Erythroblast (primary cell): Measurements from ENCODE around the gene CHD9NB.

ENCODE experiments used
- GATA1 ChIP-seq: IDR thresholded peaks from 2 replicates; pipeline ENCODE4 v1.6.1; 2011; ENCODE audit warnings: low read depth, mild to moderate bottlenecking, control low read depth, low read length, moderate library complexity
- POLR2A ChIP-seq: IDR thresholded peaks from 2 replicates; pipeline ENCODE4 v1.6.1; 2011; ENCODE audit warnings: mild to moderate bottlenecking, low read length

GRCh38 chr16:53073022-53073421 is 20.3 kb upstream of the CHD9NB start:
- TF ChIP-seq POLR2A (no peak), GATA1 (no peak)
